ENCODE data around the gene TRIP13.
A peak's percentile ranks its signal among the peaks of the same experiment; 100 is the strongest.
"Not testable (repeated sequence)": the region's sequence is repeated elsewhere in the genome, so short reads cannot be mapped to it uniquely, and the experiment has no call there.

The TRIP13 gene

GRCh38 chr5:922436-923280, 30.0 kb downstream of the TRIP13 start:
- peaks cover 10% of the 10 kb centered on the region for H3K27me3 ChIP-seq (ENCODE audit: insufficient read depth, low read length)
- H3K4me3 ChIP-seq (ENCODE audit: low read depth, low read length) = no peak overlapping the region
- H3K36me3 ChIP-seq (ENCODE audit: insufficient read depth, low read length) = no peaks in the 10 kb centered on the region
- H2AFZ ChIP-seq (ENCODE audit: low read length, unreplicated experiment) = no peak overlapping the region
- H3K4me1 ChIP-seq (ENCODE audit: control insufficient read depth, insufficient read depth, low read length, unreplicated experiment) = no peaks in the 10 kb centered on the region
- no peak overlapping the region for H3K27ac ChIP-seq (ENCODE audit: low read depth, low read length)
- H3K79me2 ChIP-seq (ENCODE audit: control insufficient read depth, insufficient read depth, low read length, unreplicated experiment) = no peaks in the 10 kb centered on the region

- Histone ChIP-seq H3K27ac (ENCODE audit: low read depth, low read length) (no peak overlapping the region), H3K79me2 (ENCODE audit: control insufficient read depth, insufficient read depth, low read length, unreplicated experiment) (no peaks in the 10 kb centered on the region), H3K36me3 (ENCODE audit: insufficient read depth, low read length) (no peaks in the 10 kb centered on the region), H3K4me1 (ENCODE audit: control insufficient read depth, insufficient read depth, low read length, unreplicated experiment) (no peaks in the 10 kb centered on the region), H2AFZ (ENCODE audit: low read length, unreplicated experiment) (no peak overlapping the region), H3K4me3 (ENCODE audit: low read depth, low read length) (no peak overlapping the region), H3K27me3 (ENCODE audit: insufficient read depth, low read length) (peaks cover 10% of the 10 kb centered on the region)
Measured at GRCh38 chr5:923281-923873, 30.7 kb downstream of the TRIP13 start.

- Histone ChIP-seq H3K27me3 (ENCODE audit: insufficient read depth, low read length) (peaks cover 12% of the 10 kb centered on the region), H3K79me2 (ENCODE audit: control insufficient read depth, insufficient read depth, low read length, unreplicated experiment) (no peaks in the 10 kb centered on the region), H3K36me3 (ENCODE audit: insufficient read depth, low read length) (no peaks in the 10 kb centered on the region), H3K4me1 (ENCODE audit: control insufficient read depth, insufficient read depth, low read length, unreplicated experiment) (no peaks in the 10 kb centered on the region), H3K4me3 (ENCODE audit: low read depth, low read length) (peak overlapping the region; percentile 67), H2AFZ (ENCODE audit: low read length, unreplicated experiment) (no peak overlapping the region), H3K27ac (ENCODE audit: low read depth, low read length) (no peak overlapping the region)
Measured at GRCh38 chr5:926417-927171, 33.9 kb downstream of the TRIP13 start.

- H3K36me3 ChIP-seq (ENCODE audit: insufficient read depth, low read length) = no peaks in the 10 kb centered on the region
Measured at GRCh38 chr5:927172-928015, 34.7 kb downstream of the TRIP13 start.

GRCh38 chr5:929182-929581, 36.5 kb downstream of the TRIP13 start:
- H2AFZ ChIP-seq (ENCODE audit: low read length, unreplicated experiment); H3K79me2 ChIP-seq (ENCODE audit: control insufficient read depth, insufficient read depth, low read length, unreplicated experiment); H3K4me3 ChIP-seq (ENCODE audit: low read depth, low read length); H3K27ac ChIP-seq (ENCODE audit: low read depth, low read length); H3K4me1 ChIP-seq (ENCODE audit: control insufficient read depth, insufficient read depth, low read length, unreplicated experiment); H3K36me3 ChIP-seq (ENCODE audit: insufficient read depth, low read length): not testable (repeated sequence)
- peaks cover 22% of the 10 kb centered on the region for H3K27me3 ChIP-seq (ENCODE audit: insufficient read depth, low read length)

More at GRCh38 chr5:927172-928015, 34.7 kb downstream of the TRIP13 start:
- H3K4me1 ChIP-seq (ENCODE audit: control insufficient read depth, insufficient read depth, low read length, unreplicated experiment) = no peaks in the 10 kb centered on the region
- no peak overlapping the region for H2AFZ ChIP-seq (ENCODE audit: low read length, unreplicated experiment)
- H3K27me3 ChIP-seq (ENCODE audit: insufficient read depth, low read length) = peaks cover 20% of the 10 kb centered on the region
- H3K79me2 ChIP-seq (ENCODE audit: control insufficient read depth, insufficient read depth, low read length, unreplicated experiment) = no peaks in the 10 kb centered on the region
- peak overlapping the region; percentile 67 for H3K4me3 ChIP-seq (ENCODE audit: low read depth, low read length)
- H3K27ac ChIP-seq (ENCODE audit: low read depth, low read length) = no peak overlapping the region

- Histone ChIP-seq H3K4me3 (ENCODE audit: low read depth, low read length) (no peak overlapping the region), H3K4me1 (ENCODE audit: control insufficient read depth, insufficient read depth, low read length, unreplicated experiment) (no peaks in the 10 kb centered on the region), H3K36me3 (ENCODE audit: insufficient read depth, low read length) (no peaks in the 10 kb centered on the region), H2AFZ (ENCODE audit: low read length, unreplicated experiment) (no peak overlapping the region), H3K27ac (ENCODE audit: low read depth, low read length) (no peak overlapping the region), H3K27me3 (ENCODE audit: insufficient read depth, low read length) (peaks cover 22% of the 10 kb centered on the region), H3K79me2 (ENCODE audit: control insufficient read depth, insufficient read depth, low read length, unreplicated experiment) (no peaks in the 10 kb centered on the region)
Measured at GRCh38 chr5:929596-929995, 36.9 kb downstream of the TRIP13 start.

GRCh38 chr5:930866-931265, 38.2 kb downstream of the TRIP13 start:
- H3K27ac ChIP-seq (ENCODE audit: low read depth, low read length) = no peak overlapping the region
- H3K4me3 ChIP-seq (ENCODE audit: low read depth, low read length) = no peak overlapping the region
- H3K36me3 ChIP-seq (ENCODE audit: insufficient read depth, low read length) = no peaks in the 10 kb centered on the region
- no peaks in the 10 kb centered on the region for H3K79me2 ChIP-seq (ENCODE audit: control insufficient read depth, insufficient read depth, low read length, unreplicated experiment)
- H2AFZ ChIP-seq (ENCODE audit: low read length, unreplicated experiment) = no peak overlapping the region
- no peaks in the 10 kb centered on the region for H3K4me1 ChIP-seq (ENCODE audit: control insufficient read depth, insufficient read depth, low read length, unreplicated experiment)
- peaks cover 22% of the 10 kb centered on the region for H3K27me3 ChIP-seq (ENCODE audit: insufficient read depth, low read length)

- Histone ChIP-seq H3K79me2 (ENCODE audit: control insufficient read depth, insufficient read depth, low read length, unreplicated experiment) (no peaks in the 10 kb centered on the region), H3K4me1 (ENCODE audit: control insufficient read depth, insufficient read depth, low read length, unreplicated experiment) (no peaks in the 10 kb centered on the region), H3K27me3 (ENCODE audit: insufficient read depth, low read length) (peaks cover 23% of the 10 kb centered on the region), H2AFZ (ENCODE audit: low read length, unreplicated experiment) (no peak overlapping the region), H3K27ac (ENCODE audit: low read depth, low read length) (no peak overlapping the region), H3K36me3 (ENCODE audit: insufficient read depth, low read length) (no peaks in the 10 kb centered on the region), H3K4me3 (ENCODE audit: low read depth, low read length) (no peak overlapping the region)
Measured at GRCh38 chr5:931570-932145, 39.0 kb downstream of the TRIP13 start.

DNA sequence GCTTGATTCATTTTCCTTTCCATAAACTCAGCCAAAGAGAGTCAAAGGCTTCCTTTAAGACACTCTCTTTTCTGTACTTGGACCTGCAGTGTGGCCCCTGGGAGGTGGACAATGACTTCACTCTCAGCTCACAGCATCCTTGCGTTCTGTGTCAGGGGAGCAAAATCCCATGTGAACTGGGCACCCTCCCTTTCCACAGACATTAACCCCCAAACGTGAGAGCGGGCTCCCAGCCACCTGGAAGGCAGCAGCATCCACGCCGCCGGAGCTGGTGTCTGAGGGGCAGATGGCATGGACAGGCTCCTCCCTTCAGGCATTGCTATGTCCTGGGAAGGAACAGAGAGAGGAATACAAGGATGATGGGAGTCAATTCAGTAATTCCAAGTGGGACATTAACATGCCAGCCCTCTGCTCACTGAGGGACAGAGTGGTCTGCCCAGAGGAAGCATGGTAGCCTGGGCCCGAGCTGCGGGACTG, 39.5 kb downstream of the TRIP13 start:
- H3K4me1 ChIP-seq (ENCODE audit: control insufficient read depth, insufficient read depth, low read length, unreplicated experiment) = no peaks in the 10 kb centered on the region

More for the DNA sequence above, 39.5 kb downstream of the TRIP13 start:
- H3K4me3 ChIP-seq (ENCODE audit: low read depth, low read length) = no peak overlapping the region
- H2AFZ ChIP-seq (ENCODE audit: low read length, unreplicated experiment) = no peak overlapping the region
- no peaks in the 10 kb centered on the region for H3K79me2 ChIP-seq (ENCODE audit: control insufficient read depth, insufficient read depth, low read length, unreplicated experiment)
- H3K36me3 ChIP-seq (ENCODE audit: insufficient read depth, low read length) = no peaks in the 10 kb centered on the region
- peaks cover 28% of the 10 kb centered on the region for H3K27me3 ChIP-seq (ENCODE audit: insufficient read depth, low read length)
- H3K27ac ChIP-seq (ENCODE audit: low read depth, low read length) = no peak overlapping the region

Data from ACC112 (cell line).